ENCODE data around the gene IL18. TPM values are rescaled to one million over a fixed set of nuclear protein-coding genes. Genes with fewer than 3 reads are reported as not detected.

The IL18 gene
- total RNA-seq, 1 experiment from 2014 or later = 61.6 TPM

DNA sequence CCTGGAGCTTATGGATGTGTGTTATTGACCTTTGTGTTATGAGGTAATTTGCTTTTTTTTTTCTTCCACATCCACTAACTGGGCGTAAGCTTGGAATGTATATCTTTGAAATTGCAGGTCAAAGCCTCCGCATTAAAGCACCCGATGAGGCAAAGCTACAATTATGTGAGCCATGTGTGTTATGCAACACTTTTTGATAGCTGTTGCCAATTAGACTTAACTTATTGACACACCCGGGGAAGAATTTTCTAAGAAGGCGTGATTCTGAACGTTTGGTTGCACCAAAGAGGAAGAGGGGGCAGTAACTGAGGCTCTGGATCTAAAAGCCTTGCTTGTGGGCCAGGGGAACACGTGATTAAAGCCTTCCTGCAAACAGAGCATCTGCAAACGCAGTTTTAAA lies 2.7 kb upstream of the IL18 start:
- Histone ChIP-seq H3K9me3 (ENCODE audit: low read length) (no peaks in the 10 kb centered on the region), H3K27ac (ENCODE audit: low read length) (no peak overlapping the region), H4K20me1 (ENCODE audit: low read length) (no peaks in the 10 kb centered on the region), H3K4me2 (ENCODE audit: low read length) (no peak overlapping the region), H3K36me3 (ENCODE audit: low read depth, low read length) (no peaks in the 10 kb centered on the region), H3K4me1 (ENCODE audit: insufficient read depth, low read length) (peaks cover 36% of the 10 kb centered on the region), H3K27me3 (ENCODE audit: low read length) (no peaks in the 10 kb centered on the region), H3K9me2 (replicated peaks; ENCODE audit: low read length) (no peaks in the 10 kb centered on the region), H3K9ac (ENCODE audit: low read length) (no peak overlapping the region), H3F3A (ENCODE audit: low read length, unreplicated experiment) (peaks cover 17% of the 10 kb centered on the region), H3K4me3 (ENCODE audit: low read length) (no peak overlapping the region), H2AFZ (ENCODE audit: low read length) (no peak overlapping the region; the same call in 1 of the 2 replicates), H3K79me2 (ENCODE audit: low read length) (peaks cover 17% of the 10 kb centered on the region)
- ATAC-seq (no peak), DNase-seq (no peak)
- TF ChIP-seq CTCF (conservative IDR thresholded peaks at IDR 0.05; ENCODE audit: low read depth, low read length) (no peak), EZH2 (IDR thresholded peaks at IDR 0.05; ENCODE audit: low read length, unreplicated experiment) (no peak), EZH2phosphoT487 (IDR thresholded peaks at IDR 0.05; ENCODE audit: borderline replicate concordance, low read length) (no peak)
- BruUV-seq (replicated peaks) = no TSS peak
- intact Hi-C loops (cut with micrococcal nuclease) = no loop called here
- ChIA-PET POLR2A (ENCODE audit: unreplicated experiment) (no interaction called here), CTCF (no interaction called here)

GRCh38 chr11:112165049-112165448 lies 1.2 kb upstream of the IL18 start:
- H3K4me3 ChIP-seq (ENCODE audit: low read length) = no peak overlapping the region
- DNase-seq = no peak
- intact Hi-C loops (cut with micrococcal nuclease) = no loop called here
- no peaks in the 10 kb centered on the region for H4K20me1 ChIP-seq (ENCODE audit: low read length)
- ChIA-PET POLR2A (ENCODE audit: unreplicated experiment) (interaction anchor here (0.5 kb wide), 1 partner anchor 83 kb away, joined by 3 read pairs; no protein-coding TSS in a partner anchor), CTCF (interaction anchor here (0.7 kb wide), 1 partner anchor 36 kb away, joined by 4 read pairs; no protein-coding TSS in a partner anchor)
- H3K4me2 ChIP-seq (ENCODE audit: low read length) = no peak overlapping the region
- H3K9ac ChIP-seq (ENCODE audit: low read length) = no peak overlapping the region
- peaks cover 3% of the 10 kb centered on the region; the same call in 1 of the 2 replicates for H3K36me3 ChIP-seq (ENCODE audit: low read depth, low read length)
- no peak for TF ChIP-seq EZH2 (IDR thresholded peaks at IDR 0.05; ENCODE audit: low read length, unreplicated experiment)
- no peak for TF ChIP-seq EZH2phosphoT487 (IDR thresholded peaks at IDR 0.05; ENCODE audit: borderline replicate concordance, low read length)
- TF ChIP-seq CTCF (conservative IDR thresholded peaks at IDR 0.05; ENCODE audit: low read depth, low read length) = no peak
- H3K9me2 ChIP-seq (replicated peaks; ENCODE audit: low read length) = no peaks in the 10 kb centered on the region
- H3K27me3 ChIP-seq (ENCODE audit: low read length) = no peaks in the 10 kb centered on the region
- BruUV-seq (replicated peaks) = no TSS peak
- no peaks in the 10 kb centered on the region for H3K9me3 ChIP-seq (ENCODE audit: low read length)
- peak overlapping the region; percentile 95; the same call in 1 of the 2 replicates for H3K27ac ChIP-seq (ENCODE audit: low read length)
- ATAC-seq = no peak
- H3F3A ChIP-seq (ENCODE audit: low read length, unreplicated experiment) = peaks cover 17% of the 10 kb centered on the region
- peak overlapping the region; percentile 84 for H2AFZ ChIP-seq (ENCODE audit: low read length)
- H3K79me2 ChIP-seq (ENCODE audit: low read length) = peaks cover 32% of the 10 kb centered on the region
- peaks cover 49% of the 10 kb centered on the region for H3K4me1 ChIP-seq (ENCODE audit: insufficient read depth, low read length)
